Pancreas (tissue), 10 donors: ENCODE results near the gene MXRA7. TPM values are rescaled to one million over a fixed set of nuclear protein-coding genes. Genes with fewer than 3 reads are reported as not detected.
"Not testable (repeated sequence)": the region's sequence is repeated elsewhere in the genome, so short reads cannot be mapped to it uniquely, and the experiment has no call there.

Source experiments
- ATAC-seq, 4 donors: fragments of 200-7000 bp; cut with Tn5 transposase; one replicate each; pipeline versions ENCODE4 v1.8.0 to v1.9.1; 2020; ENCODE audit warnings: mild to moderate bottlenecking in 4 of 4, moderate library complexity in 4 of 4
- DNase-seq, 6 donors: peaks; one replicate each; pipeline ENCODE4 v3.0.0-alpha.2; 2020
- FAIRE-seq: peaks from 2 replicates; lab custom pipeline; 2012; peaks lifted over from hg19 to GRCh38; lab: Jason Lieb, UNC
- H3K27ac ChIP-seq, 4 donors: fragments of 200-600 bp; sonication (generic); 1 replicate in 3 of 4; 2 replicates in 1 of 4; pipeline versions ENCODE4 v1.5.0 to v1.8.0; 2020
- H3K27me3 ChIP-seq, 4 donors: fragments of 200-600 bp; one replicate each; pipeline ENCODE4 v1.8.0; 2021
- H3K36me3 ChIP-seq, 3 donors: fragments of 200-600 bp; sonication (generic) in 1 of 3; one replicate each; pipeline versions ENCODE4 v1.5.0 to v1.8.0; 2020 to 2021
- H3K4me1 ChIP-seq, 3 donors: fragments of 200-600 bp; one replicate each; pipeline ENCODE4 v1.8.0; 2021
- H3K4me3 ChIP-seq, 4 donors: fragments of 200-600 bp; sonication (generic) in 2 of 4; one replicate each; pipeline versions ENCODE4 v1.5.0 to v1.8.0; 2020 to 2021
- H3K9me3 ChIP-seq, 4 donors: fragments of 200-600 bp; one replicate each; pipeline ENCODE4 v1.8.0; 2021
- WGBS, 2 donors: extraction: QIAGEN DNeasy Blood & Tissue Kit; methylation state at CpG; one replicate each; pipeline ENCODE4 v1.1.7; 2013; 5-methylcytosine and 5-hydroxymethylcytosine counted together
- intact Hi-C, 3 donors: fragments of 100-400 bp; cut with DNase I; formaldehyde crosslinking; loops; one replicate each; pipeline versions ENCODE4 v1.11.1 to v1.14.2; 2022
- polyA plus RNA-seq, 2 donors: library from polyadenylated mRNA; stranded (reverse); fragments of 200-250 nt; gene quantifications; one replicate each; pipeline ENCODE4 v1.2.3, GENCODE V29; 2013
- total RNA-seq, 6 donors: library from RNA; stranded (reverse); fragmentation: NEBNext Ultra II Directional in 4 of 6; extraction: Animal tissue kit (Norgen Biotek cat#: 25700) in 4 of 6; gene quantifications; one replicate each; pipeline versions ENCODE4 v1.2.1 to v1.2.4, GENCODE V29; 2021 to 2023
- TF ChIP-seq, protein P1 (sequence below), 4 donors: fragments of 200-600 bp; sonication (generic) in 3 of 4; IDR thresholded peaks; one replicate each; pipeline versions ENCODE4 v1.5.0 to v1.8.0; 2021; ENCODE audit warnings: antibody characterized with exemption in 4 of 4
- donor health status: healthy with polysubstance abuse.
- donor health status: DM: no; HTN: no; CAD: no; lungs with moderate emphysema.
- donor health status: DM: no; HTN: no; CAD: no.
- donor health status: control.
- donor health status: control.
- donor health status: Bipolar disorder and iron deficiency.
- donor health status: DM: yes; HTN: yes; CAD: no.
- donor health status: DM: no; HTN: no; CAD: no.
- donor health status: DM: no; HTN: no; CAD: no.
- donor health status: DM: yes; HTN: yes; CAD: no.

The MXRA7 gene
- total and polyA plus RNA-seq, 8 donors = 32.0 to 137 (median 44.7) TPM

DNA sequence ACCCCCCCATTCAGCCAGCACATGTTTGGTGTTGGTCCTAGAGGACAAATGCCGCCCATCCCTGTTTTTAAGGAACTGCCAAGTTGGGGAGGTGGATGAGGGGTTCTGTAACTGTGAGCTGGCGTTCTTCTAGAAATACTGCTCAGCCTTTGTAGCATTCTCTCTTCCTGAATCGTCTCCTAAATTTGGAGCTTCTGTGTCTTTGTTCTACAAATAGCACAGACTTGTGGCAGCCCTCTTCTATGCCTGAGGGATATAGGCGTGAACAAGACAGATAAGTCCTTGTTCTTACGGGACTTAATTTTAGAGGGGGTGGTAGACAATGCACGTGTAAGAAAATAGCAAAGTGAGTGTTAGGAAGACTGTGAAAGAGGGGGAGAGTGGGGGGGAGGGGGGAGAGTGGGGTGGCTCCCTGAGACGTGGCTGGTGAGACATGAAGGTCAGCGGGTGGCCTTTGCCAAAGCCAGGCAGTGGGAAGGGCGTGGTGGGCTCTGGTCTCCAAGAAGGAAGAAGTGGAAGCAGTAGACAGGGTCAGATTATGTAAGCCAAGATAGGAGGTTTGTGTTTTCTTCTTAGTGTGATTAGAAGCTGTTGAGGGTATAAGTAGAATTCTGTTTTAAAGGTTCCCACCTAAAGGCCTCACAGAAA is 37.1 kb upstream of the MXRA7 start:
- H3K4me1 ChIP-seq = no peaks in the 10 kb centered on the region
- H3K36me3 ChIP-seq = peaks cover 0 to 24% (median 0%) of the 10 kb centered on the region in 3 donors
- ATAC-seq (no peak), DNase-seq (no peak), FAIRE-seq (no peak)
- TF ChIP-seq, protein P1, sequence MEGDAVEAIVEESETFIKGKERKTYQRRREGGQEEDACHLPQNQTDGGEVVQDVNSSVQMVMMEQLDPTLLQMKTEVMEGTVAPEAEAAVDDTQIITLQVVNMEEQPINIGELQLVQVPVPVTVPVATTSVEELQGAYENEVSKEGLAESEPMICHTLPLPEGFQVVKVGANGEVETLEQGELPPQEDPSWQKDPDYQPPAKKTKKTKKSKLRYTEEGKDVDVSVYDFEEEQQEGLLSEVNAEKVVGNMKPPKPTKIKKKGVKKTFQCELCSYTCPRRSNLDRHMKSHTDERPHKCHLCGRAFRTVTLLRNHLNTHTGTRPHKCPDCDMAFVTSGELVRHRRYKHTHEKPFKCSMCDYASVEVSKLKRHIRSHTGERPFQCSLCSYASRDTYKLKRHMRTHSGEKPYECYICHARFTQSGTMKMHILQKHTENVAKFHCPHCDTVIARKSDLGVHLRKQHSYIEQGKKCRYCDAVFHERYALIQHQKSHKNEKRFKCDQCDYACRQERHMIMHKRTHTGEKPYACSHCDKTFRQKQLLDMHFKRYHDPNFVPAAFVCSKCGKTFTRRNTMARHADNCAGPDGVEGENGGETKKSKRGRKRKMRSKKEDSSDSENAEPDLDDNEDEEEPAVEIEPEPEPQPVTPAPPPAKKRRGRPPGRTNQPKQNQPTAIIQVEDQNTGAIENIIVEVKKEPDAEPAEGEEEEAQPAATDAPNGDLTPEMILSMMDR (IDR thresholded peaks at IDR 0.05) = no peak
- intact Hi-C loops = no loop called here
- H3K27me3 ChIP-seq = no peaks in the 10 kb centered on the region
- H3K4me3 ChIP-seq = no peak overlapping the region
- H3K9me3 ChIP-seq = no peaks in the 10 kb centered on the region
- 85 to 86% methylated on average over 9 of the region's 9 CpGs for WGBS, 2 donors
- no peak overlapping the region for H3K27ac ChIP-seq

DNA sequence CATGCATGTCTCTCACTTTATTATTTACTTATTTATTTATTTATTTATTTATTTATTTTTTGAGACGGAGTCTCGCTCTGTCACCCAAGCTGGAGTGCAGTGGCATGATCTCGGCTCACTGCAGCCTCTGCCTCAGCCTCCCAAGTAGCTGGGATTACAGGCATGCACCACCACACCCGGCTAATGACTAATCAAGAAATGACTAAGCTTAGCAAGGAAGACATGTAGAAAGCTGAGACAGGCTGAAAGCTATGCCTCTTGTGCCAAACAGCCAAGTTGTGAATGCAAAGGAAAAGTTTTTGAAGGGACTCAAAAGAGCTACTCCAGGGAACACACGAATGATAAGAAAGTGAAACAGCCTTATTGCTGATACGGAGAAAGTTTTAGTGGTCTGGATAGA is 35.0 kb upstream of the MXRA7 start:
- DNase-seq, intact Hi-C loops, ATAC-seq, H3K27me3 ChIP-seq, H3K4me3 ChIP-seq, H3K4me1 ChIP-seq, FAIRE-seq, H3K27ac ChIP-seq, H3K9me3 ChIP-seq: not testable (repeated sequence)
- WGBS, 2 donors = 96 to 99% methylated on average over 6 of the region's 6 CpGs
- H3K36me3 ChIP-seq = peaks cover 0 to 24% (median 0%) of the 10 kb centered on the region in 3 donors

DNA sequence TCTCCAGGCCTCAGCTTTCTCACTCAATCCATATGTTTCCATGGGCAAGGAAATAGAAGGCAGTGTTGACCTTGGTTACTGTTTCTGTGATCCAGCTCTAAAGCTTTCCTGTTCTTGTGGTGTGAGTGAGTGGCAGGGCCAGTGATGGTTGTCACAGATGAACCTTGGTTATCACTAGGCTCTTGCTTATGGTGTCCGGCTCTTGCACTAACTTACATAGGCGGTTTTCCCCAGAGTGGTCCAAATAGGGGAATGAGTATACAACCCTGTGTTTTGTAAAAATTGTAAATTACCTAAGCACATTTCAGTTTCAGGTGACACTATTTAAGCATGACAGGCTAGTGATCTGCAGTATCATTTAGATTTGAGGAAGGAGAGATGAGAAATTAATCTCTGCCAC is 34.0 kb upstream of the MXRA7 start:
- intact Hi-C loops = no loop called here
- Histone ChIP-seq H3K4me1 (no peaks in the 10 kb centered on the region), H3K9me3 (no peaks in the 10 kb centered on the region), H3K27ac (no peak overlapping the region), H3K4me3 (no peak overlapping the region), H3K27me3 (no peaks in the 10 kb centered on the region), H3K36me3 (peaks cover 0 to 24% (median 0%) of the 10 kb centered on the region in 3 donors)
- FAIRE-seq (no peak), DNase-seq (no peak), ATAC-seq (no peak)
- WGBS, 2 donors = 60 to 98% methylated on average over 2 of the region's 2 CpGs
- TF ChIP-seq, protein P1 (IDR thresholded peaks at IDR 0.05) = no peak

DNA sequence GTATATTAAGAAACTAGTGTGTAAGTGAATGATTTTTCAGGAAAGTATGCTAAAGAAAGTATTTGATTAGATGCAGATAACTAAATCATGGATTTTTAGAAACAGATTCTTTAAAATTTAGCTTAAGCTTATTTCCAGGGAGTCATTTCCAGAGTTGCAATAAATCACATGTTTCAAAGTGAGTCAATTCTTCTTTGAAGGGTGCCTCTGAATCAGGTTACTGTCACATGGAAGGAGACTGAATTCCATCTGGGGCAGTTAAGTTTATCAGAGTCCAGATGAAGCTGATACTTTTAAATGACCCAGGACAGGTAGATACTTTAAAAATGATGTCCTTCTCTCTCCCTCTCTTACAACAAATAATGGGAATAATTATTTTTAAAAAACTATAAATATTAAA is 32.2 kb upstream of the MXRA7 start:
- intact Hi-C loops = no loop called here
- TF ChIP-seq, protein P1 (IDR thresholded peaks at IDR 0.05) = no peak
- no peak for ATAC-seq

DNA sequence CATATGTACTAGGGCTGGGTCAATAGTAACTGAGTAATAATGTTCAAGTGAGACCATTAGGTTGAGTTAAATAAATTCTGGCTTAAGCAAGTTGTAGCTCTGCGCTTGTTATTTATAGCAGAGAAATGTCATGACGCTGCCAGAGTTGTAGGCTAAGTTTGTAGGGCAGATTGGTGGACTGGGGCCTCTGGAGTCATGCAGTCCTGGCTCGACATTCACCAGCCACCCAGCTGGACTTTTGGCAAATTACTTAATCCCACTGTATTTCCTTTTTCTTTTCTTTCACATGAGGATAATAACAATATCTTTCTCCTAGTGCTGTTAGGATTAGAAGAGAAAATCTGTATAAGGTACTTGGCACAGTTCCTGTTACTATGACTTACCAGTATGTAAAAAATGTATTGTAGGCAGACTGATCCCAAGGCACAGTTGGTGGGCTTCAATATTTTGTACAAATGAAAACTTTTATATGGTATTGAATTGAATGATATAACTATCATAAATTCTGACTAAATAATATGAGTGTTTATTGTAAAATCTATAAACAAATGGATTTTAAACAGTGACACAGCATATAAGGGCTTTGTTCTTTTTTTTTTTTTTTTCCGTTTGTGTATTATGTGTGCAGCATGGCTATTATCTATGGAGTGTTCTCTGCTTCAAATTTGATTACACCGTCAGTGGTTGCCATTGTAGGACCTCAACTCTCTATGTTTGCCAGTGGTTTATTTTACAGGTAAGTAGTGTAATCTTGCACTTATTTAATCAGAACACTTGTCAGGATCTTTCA is 29.8 kb upstream of the MXRA7 start:
- WGBS, 2 donors = 76 to 82% methylated on average over 5 of the region's 5 CpGs
- Histone ChIP-seq H3K27ac (no peak overlapping the region), H3K4me3 (no peak overlapping the region), H3K9me3 (no peaks in the 10 kb centered on the region), H3K36me3 (peaks cover 0 to 16% (median 0%) of the 10 kb centered on the region in 3 donors), H3K27me3 (no peaks in the 10 kb centered on the region), H3K4me1 (peaks cover 0 to 8% (median under 1%) of the 10 kb centered on the region in 3 donors)
- intact Hi-C loops = no loop called here
- DNase-seq (no peak), FAIRE-seq (no peak), ATAC-seq (no peak)
- TF ChIP-seq, protein P1 (IDR thresholded peaks at IDR 0.05) = no peak

More for the DNA sequence above, 32.2 kb upstream of the MXRA7 start:
- no peak for DNase-seq
- H3K4me3 ChIP-seq = no peak overlapping the region
- H3K27me3 ChIP-seq = no peaks in the 10 kb centered on the region
- no peak for FAIRE-seq
- H3K27ac ChIP-seq = no peak overlapping the region
- peaks cover 0 to 18% (median 0%) of the 10 kb centered on the region in 3 donors for H3K36me3 ChIP-seq
- H3K4me1 ChIP-seq = peaks cover 0 to 8% (median 0%) of the 10 kb centered on the region in 3 donors
- H3K9me3 ChIP-seq = no peaks in the 10 kb centered on the region

DNA sequence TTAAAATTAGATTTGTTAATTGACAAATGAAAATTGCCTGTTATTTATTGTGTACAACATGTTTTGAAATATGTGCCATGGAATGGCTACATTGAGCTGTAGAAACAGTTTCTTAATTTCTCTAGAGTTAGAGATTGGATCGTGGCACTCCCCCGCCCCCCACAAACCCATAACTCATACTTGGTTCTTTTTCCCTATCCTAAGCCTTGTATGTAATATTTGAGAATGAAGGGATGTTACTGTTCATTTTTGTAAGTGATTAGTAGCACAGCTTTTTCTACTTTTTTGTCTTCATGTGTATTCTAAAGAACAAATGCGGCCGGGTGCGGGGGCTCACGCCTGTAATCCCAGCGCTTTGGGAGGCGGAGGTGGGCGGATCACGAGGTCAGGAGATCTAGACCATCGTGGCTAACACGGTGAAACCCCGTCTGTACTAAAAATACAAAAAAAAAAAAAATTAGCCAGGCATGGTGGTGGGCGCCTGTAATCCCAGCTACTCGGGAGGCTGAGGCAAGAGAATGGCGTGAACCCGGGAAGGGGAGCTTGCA is 28.9 kb upstream of the MXRA7 start:
- not testable (repeated sequence) for ATAC-seq

More for the DNA sequence above, 28.9 kb upstream of the MXRA7 start:
- intact Hi-C loops, H3K27ac ChIP-seq, H3K4me3 ChIP-seq, H3K9me3 ChIP-seq, FAIRE-seq, H3K27me3 ChIP-seq, DNase-seq: not testable (repeated sequence)
- Histone ChIP-seq H3K36me3 (peaks cover 0 to 15% (median under 1%) of the 10 kb centered on the region in 3 donors), H3K4me1 (peaks cover 9 to 12% (median 9%) of the 10 kb centered on the region in 3 donors)
- 90% methylated on average over 17 of the region's 17 CpGs for WGBS, 2 donors
